ENCODE measurements around the gene MAD1L1.

The MAD1L1 gene

DNA sequence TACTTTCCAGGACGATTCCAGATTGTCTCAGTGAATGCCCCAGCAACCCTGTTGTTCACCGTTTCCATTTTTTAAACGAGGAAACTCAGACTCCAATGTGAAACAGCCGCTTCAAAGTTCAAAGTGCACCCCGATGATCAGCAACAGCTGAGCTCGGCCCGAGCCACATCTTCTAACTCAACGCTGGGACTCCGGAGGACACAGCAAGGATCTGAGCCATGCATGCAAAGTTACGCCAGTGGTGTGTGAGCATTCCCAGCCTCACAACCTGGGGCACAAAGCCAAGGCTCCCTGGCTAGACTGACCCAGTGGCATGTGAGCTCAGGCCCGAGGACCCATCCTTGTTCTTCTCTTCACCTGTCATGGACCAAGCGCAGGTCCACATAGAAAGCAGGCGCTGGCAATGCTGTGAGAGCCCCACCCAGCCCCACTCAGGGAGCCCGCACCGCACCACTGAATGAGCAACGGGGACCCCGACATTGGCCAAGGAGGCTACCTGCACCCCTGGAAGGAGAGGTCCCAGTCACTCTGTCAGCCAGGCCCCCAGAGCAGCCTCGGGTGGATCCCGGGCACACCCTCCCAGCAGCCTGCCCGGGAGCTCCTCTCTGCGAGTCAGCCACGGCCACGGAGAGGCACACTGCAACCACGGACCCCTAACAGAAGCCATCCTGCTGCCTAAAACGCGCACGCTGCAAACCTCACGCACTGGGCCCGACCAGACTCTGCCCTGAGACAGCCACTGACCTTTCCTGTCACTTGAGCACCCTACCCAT, 82.9 kb downstream of the MAD1L1 start:
- H3K27ac ChIP-seq (ENCODE audit: low read depth, low read length): no peak overlapping the region
- H3K9ac ChIP-seq (ENCODE audit: low read length): no peak overlapping the region
- H3K36me3 ChIP-seq (ENCODE audit: low read length): no peaks in the 10 kb centered on the region
- H2AFZ ChIP-seq (ENCODE audit: low read depth, low read length, severe bottlenecking): no peak overlapping the region
- H3F3A ChIP-seq (ENCODE audit: insufficient read depth): no peaks in the 10 kb centered on the region
- no peaks in the 10 kb centered on the region for H3K27me3 ChIP-seq (ENCODE audit: low read length)
- no peak overlapping the region for H3K4me3 ChIP-seq (ENCODE audit: insufficient read depth, low read length, poor library complexity, severe bottlenecking)
- H3K9me3 ChIP-seq (ENCODE audit: insufficient read depth, low read length): no peaks in the 10 kb centered on the region
- 0 out of 2 replicates have a peak, but pooled peaks cover 9% of the 10 kb centered on the region for H3K79me2 ChIP-seq (ENCODE audit: insufficient read depth, low read length)
- H4K20me1 ChIP-seq (ENCODE audit: low read depth, low read length): no peaks in the 10 kb centered on the region
- TF ChIP-seq EZH2phosphoT487 (conservative IDR thresholded peaks at IDR 0.05; ENCODE audit: low read length): no peak
- TF ChIP-seq, protein P1, sequence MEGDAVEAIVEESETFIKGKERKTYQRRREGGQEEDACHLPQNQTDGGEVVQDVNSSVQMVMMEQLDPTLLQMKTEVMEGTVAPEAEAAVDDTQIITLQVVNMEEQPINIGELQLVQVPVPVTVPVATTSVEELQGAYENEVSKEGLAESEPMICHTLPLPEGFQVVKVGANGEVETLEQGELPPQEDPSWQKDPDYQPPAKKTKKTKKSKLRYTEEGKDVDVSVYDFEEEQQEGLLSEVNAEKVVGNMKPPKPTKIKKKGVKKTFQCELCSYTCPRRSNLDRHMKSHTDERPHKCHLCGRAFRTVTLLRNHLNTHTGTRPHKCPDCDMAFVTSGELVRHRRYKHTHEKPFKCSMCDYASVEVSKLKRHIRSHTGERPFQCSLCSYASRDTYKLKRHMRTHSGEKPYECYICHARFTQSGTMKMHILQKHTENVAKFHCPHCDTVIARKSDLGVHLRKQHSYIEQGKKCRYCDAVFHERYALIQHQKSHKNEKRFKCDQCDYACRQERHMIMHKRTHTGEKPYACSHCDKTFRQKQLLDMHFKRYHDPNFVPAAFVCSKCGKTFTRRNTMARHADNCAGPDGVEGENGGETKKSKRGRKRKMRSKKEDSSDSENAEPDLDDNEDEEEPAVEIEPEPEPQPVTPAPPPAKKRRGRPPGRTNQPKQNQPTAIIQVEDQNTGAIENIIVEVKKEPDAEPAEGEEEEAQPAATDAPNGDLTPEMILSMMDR (IDR thresholded peaks at IDR 0.05; ENCODE audit: insufficient read depth, low read length, poor library complexity, severe bottlenecking): no peak
- no peak overlapping the region for H3K4me2 ChIP-seq (ENCODE audit: low read depth, low read length, poor library complexity, severe bottlenecking)
- no peaks in the 10 kb centered on the region for H3K9me2 ChIP-seq (replicated peaks; ENCODE audit: insufficient read depth, low read length)

DNA sequence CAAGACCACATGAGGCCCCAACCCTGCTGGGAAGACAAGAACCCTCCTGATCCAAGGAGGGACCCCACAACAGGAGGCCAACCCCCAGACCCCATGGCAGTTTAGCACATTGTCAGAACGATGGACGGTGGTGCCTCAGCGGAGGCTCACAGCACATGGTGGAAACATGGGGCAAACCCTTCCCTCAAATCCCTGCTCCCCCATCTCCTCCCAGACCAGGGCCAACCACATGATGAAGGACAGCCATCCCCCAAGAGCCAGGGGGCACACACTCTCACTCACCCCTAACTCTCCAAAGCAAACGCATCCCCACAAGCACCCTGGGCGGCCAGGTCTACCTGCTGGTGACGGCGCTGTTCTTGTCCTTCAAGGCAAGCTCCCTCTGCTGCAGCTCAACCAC, 83.9 kb downstream of the MAD1L1 start:
- no peaks in the 10 kb centered on the region for H3K9me2 ChIP-seq (replicated peaks; ENCODE audit: insufficient read depth, low read length)
- H3K9me3 ChIP-seq (ENCODE audit: insufficient read depth, low read length): no peaks in the 10 kb centered on the region
- no peak overlapping the region for H3K9ac ChIP-seq (ENCODE audit: low read length)
- 0 out of 2 replicates have a peak, but pooled peaks cover 9% of the 10 kb centered on the region for H3K79me2 ChIP-seq (ENCODE audit: insufficient read depth, low read length)
- H3K4me2 ChIP-seq (ENCODE audit: low read depth, low read length, poor library complexity, severe bottlenecking): no peak overlapping the region
- no peaks in the 10 kb centered on the region for H4K20me1 ChIP-seq (ENCODE audit: low read depth, low read length)
- H3K27me3 ChIP-seq (ENCODE audit: low read length): no peaks in the 10 kb centered on the region
- TF ChIP-seq, protein P1 (IDR thresholded peaks at IDR 0.05; ENCODE audit: insufficient read depth, low read length, poor library complexity, severe bottlenecking): no peak
- TF ChIP-seq EZH2phosphoT487 (conservative IDR thresholded peaks at IDR 0.05; ENCODE audit: low read length): no peak
- H3K36me3 ChIP-seq (ENCODE audit: low read length): no peaks in the 10 kb centered on the region
- no peak overlapping the region for H3K4me3 ChIP-seq (ENCODE audit: insufficient read depth, low read length, poor library complexity, severe bottlenecking)
- H2AFZ ChIP-seq (ENCODE audit: low read depth, low read length, severe bottlenecking): no peak overlapping the region
- H3K27ac ChIP-seq (ENCODE audit: low read depth, low read length): no peak overlapping the region
- H3F3A ChIP-seq (ENCODE audit: insufficient read depth): no peaks in the 10 kb centered on the region

DNA sequence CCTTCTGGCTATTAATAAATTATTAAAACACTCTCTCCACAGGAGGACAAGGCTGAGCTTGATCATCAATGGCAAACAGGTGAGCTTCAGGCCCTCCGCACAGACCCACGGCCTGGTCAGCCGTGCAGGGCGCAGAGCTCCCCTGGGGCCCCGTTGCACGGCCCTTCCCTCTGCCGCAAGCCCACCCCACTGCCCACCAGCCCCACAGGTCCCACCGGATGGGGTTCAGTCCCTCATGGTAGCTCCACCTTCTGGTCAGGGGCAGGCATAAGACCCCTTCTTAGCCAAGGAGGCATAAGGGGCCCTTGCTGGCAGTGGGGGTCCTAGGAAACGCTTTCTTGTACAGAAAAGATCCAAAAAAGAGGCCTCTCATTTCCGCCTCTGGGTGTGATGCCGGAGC, 84.6 kb downstream of the MAD1L1 start:
- H3F3A ChIP-seq (ENCODE audit: insufficient read depth): no peaks in the 10 kb centered on the region
- no peak overlapping the region for H3K4me3 ChIP-seq (ENCODE audit: insufficient read depth, low read length, poor library complexity, severe bottlenecking)
- TF ChIP-seq, protein P1 (IDR thresholded peaks at IDR 0.05; ENCODE audit: insufficient read depth, low read length, poor library complexity, severe bottlenecking): no peak
- TF ChIP-seq EZH2phosphoT487 (conservative IDR thresholded peaks at IDR 0.05; ENCODE audit: low read length): no peak
- no peak overlapping the region for H2AFZ ChIP-seq (ENCODE audit: low read depth, low read length, severe bottlenecking)
- H3K79me2 ChIP-seq (ENCODE audit: insufficient read depth, low read length): 0 out of 2 replicates have a peak, but pooled peaks cover 9% of the 10 kb centered on the region
- no peaks in the 10 kb centered on the region for H3K9me3 ChIP-seq (ENCODE audit: insufficient read depth, low read length)
- no peaks in the 10 kb centered on the region for H3K27me3 ChIP-seq (ENCODE audit: low read length)
- no peak overlapping the region for H3K9ac ChIP-seq (ENCODE audit: low read length)
- H3K9me2 ChIP-seq (replicated peaks; ENCODE audit: insufficient read depth, low read length): no peaks in the 10 kb centered on the region
- no peaks in the 10 kb centered on the region for H4K20me1 ChIP-seq (ENCODE audit: low read depth, low read length)
- no peaks in the 10 kb centered on the region for H3K36me3 ChIP-seq (ENCODE audit: low read length)
- no peak overlapping the region for H3K27ac ChIP-seq (ENCODE audit: low read depth, low read length)
- H3K4me2 ChIP-seq (ENCODE audit: low read depth, low read length, poor library complexity, severe bottlenecking): no peak overlapping the region
